ENCODE measurements around the gene PRKCZ. TPM values are rescaled to one million over a fixed set of nuclear protein-coding genes. Genes with fewer than 3 reads are reported as not detected.
A peak's percentile ranks its signal among the peaks of the same experiment; 100 is the strongest.

The PRKCZ gene
- total and polyA plus RNA-seq, 2 of the 4 experiments (the other 2 are of a cell fraction), result 2.0 to 3.5 TPM

- BruUV-seq (replicated peaks), result no TSS peak
- no peak overlapping the region for H4K91ac ChIP-seq (ENCODE audit: insufficient read depth, low read depth, low read length)
These were observed 76.3 kb downstream of the PRKCZ start for GRCh38 chr1:2126331-2127186.

More at GRCh38 chr1:2126331-2127186, 76.3 kb downstream of the PRKCZ start:
- H2AK5ac ChIP-seq (ENCODE audit: low read depth, low read length), result 0 out of 2 replicates have a peak overlapping the region, but pooled peaks have one; percentile 1
- no peaks in the 10 kb centered on the region; the same call in 1 of the 2 replicates for H3K27me3 ChIP-seq (ENCODE audit: control insufficient read depth, insufficient read depth, low read length)
- peak overlapping the region; percentile 76 for H2AK9ac ChIP-seq (replicated peaks; ENCODE audit: low read depth, low read length, poor library complexity)
- no peaks in the 10 kb centered on the region for H3K9me1 ChIP-seq (ENCODE audit: insufficient read depth, low read length)
- no peak overlapping the region for H3K56ac ChIP-seq (ENCODE audit: extremely low read depth, insufficient read depth, low read length)
- ChIA-PET CTCF (no interaction called here), POLR2A (ENCODE audit: unreplicated experiment) (no interaction called here)
- no peak overlapping the region for H3K23ac ChIP-seq (ENCODE audit: low read depth, low read length)
- H4K5ac ChIP-seq (ENCODE audit: low read depth, low read length), result no peak overlapping the region
- in situ Hi-C loops (cut with MboI; ENCODE audit: low sequenced_read_pairs) (no loop called here), intact Hi-C loops (cut with micrococcal nuclease) (no loop called here), dilution Hi-C loops (cut with HindIII; ENCODE audit: low sequenced_read_pairs, unreplicated experiment) (no loop called here)
- H3K27ac ChIP-seq (ENCODE audit: insufficient read depth, low read length), result no peak overlapping the region
- H4K20me1 ChIP-seq (ENCODE audit: insufficient read depth, low read length), result no peaks in the 10 kb centered on the region
- H3K4me1 ChIP-seq (ENCODE audit: control insufficient read depth, insufficient read depth, low read length), result no peaks in the 10 kb centered on the region
- H3K4ac ChIP-seq (ENCODE audit: low read depth, low read length), result no peak overlapping the region
- H3K9ac ChIP-seq (ENCODE audit: low read depth, low read length), result no peak overlapping the region
- no peaks in the 10 kb centered on the region for H3K79me1 ChIP-seq (ENCODE audit: low read depth in 1 of 2, low read length in 2 of 2)
- no peak overlapping the region for H3K18ac ChIP-seq (ENCODE audit: low read depth, low read length)
- no peaks in the 10 kb centered on the region for H3K36me3 ChIP-seq (ENCODE audit: control insufficient read depth, insufficient read depth, low read length)
- no peak for TF ChIP-seq MAZ (IDR thresholded peaks at IDR 0.05; ENCODE audit: borderline replicate concordance, low read depth, low read length)
- TF ChIP-seq RCOR1 (IDR thresholded peaks at IDR 0.05; ENCODE audit: insufficient replicate concordance, low read length), result no peak
- TF ChIP-seq RFX5 (IDR thresholded peaks at IDR 0.05; ENCODE audit: low read depth, low read length), result no peak
- no peak for TF ChIP-seq USF2 (IDR thresholded peaks at IDR 0.05; ENCODE audit: low read depth, low read length)
- 89% methylated on average over 14 of the region's 39 CpGs; no CpG with 5 or more reads in 1 of the 2 experiments for WGBS, 2 experiments (ENCODE audit: extremely low coverage in 2 of 2, insufficient read length in 1 of 2)
- no peak overlapping the region for H3K4me3 ChIP-seq (ENCODE audit: insufficient read depth, low read depth, low read length)
- no peak overlapping the region for H2BK20ac ChIP-seq (ENCODE audit: low read depth, low read length)
- no peak overlapping the region for H2BK120ac ChIP-seq (ENCODE audit: low read depth, low read length)
- H3K9me3 ChIP-seq (ENCODE audit: control insufficient read depth, insufficient read depth, low read length), result no peaks in the 10 kb centered on the region
- no peak overlapping the region for H3K14ac ChIP-seq (replicated peaks; ENCODE audit: low read depth, low read length)
- no peak overlapping the region for H3K4me2 ChIP-seq (ENCODE audit: low read depth, low read length)
- ATAC-seq (ENCODE audit: low read depth) (no peak), DNase-seq (no peak)
- H4K8ac ChIP-seq (ENCODE audit: low read depth in 2 of 2, low read length in 2 of 2), result no peak overlapping the region
- no peak overlapping the region for H2AFZ ChIP-seq (replicated peaks; ENCODE audit: low read length, poor library complexity)
- H2BK15ac ChIP-seq (ENCODE audit: low read depth, low read length), result no peak overlapping the region
- no peak overlapping the region for H2BK5ac ChIP-seq (ENCODE audit: low read depth, low read length, poor library complexity, severe bottlenecking)
